ENCODE results near the gene ZNF516.

DNA sequence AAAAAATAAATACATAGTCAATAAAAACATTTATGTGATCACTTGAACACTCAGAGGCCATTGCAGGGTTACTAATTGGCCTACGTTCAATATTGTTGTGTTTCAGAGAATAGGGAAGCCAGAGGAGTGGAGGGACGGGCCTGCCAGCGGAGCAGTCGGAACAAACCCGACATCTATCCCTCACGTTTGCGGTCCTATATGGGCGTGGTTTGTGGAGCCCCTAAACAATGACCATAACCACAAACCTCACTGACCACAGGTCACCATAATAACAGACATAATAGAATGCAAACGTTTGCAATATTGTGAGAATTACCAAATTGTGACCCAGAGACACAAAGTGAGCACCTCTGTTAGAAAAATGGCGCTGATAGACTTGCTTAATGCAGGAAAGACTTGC lies 19.5 kb upstream of the ZNF516 start:
- TF ChIP-seq EZH2 (IDR thresholded peaks at IDR 0.05; ENCODE audit: insufficient read depth, poor library complexity, severe bottlenecking) (no peak), EZH2phosphoT487 (IDR thresholded peaks at IDR 0.05; ENCODE audit: insufficient read depth, low read depth) (no peak)

All from GM23248 (cell line).